Measurements from ENCODE around the gene SH3BGRL2. TPM values are rescaled to one million over a fixed set of nuclear protein-coding genes. Genes with fewer than 3 reads are reported as not detected.
"Not testable (repeated sequence)": the region's sequence is repeated elsewhere in the genome, so short reads cannot be mapped to it uniquely, and the experiment has no call there.

Gene SH3BGRL2
- polyA plus RNA-seq, 1 donor (not counting 4 experiments of a cell fraction or from before 2014, with no cell fraction given) = 3.8 TPM

DNA sequence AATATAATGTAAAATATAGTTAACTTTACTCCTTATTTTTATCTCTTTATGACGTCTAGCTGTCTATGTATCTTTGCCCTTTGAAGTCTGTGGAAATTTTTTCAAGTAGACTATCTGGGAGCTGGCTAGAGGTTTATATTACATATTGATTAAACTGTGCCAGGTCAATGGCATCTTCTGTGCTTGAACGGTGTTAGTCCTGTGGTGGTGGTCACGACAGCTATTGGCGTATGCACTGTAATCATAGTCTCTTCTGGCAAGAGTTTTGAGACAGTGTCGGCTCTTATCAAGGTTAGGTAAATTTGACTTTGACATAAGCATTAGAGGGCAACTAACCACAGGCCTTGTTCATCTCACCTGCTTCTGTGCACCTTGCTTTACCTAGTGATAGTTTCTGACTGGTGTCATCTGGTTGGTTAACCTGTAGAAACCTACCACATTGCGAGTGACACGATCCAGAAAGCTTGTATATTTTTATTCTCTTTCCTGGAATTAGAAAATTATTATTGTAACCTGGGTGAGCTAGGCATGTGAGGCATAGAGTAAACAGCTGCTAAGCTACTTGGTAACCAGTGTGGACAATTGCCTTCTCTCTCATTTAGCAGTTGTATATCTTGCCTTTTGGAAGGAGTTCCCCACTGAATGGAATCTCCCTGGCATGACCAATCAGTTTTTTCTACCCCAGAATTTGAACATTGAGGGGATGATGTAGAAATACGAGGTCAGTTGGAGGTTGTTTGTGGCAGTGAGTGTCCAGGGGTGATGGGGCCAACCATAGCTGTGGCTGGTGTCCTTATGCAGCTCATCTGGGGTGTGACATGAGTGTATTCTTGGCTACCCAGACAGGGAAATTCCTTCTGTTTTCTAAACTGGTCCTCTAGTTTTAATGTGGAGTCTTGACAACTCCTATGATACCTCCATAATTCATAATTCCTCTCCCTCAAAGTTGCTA, 45.9 kb downstream of the SH3BGRL2 start:
- dilution Hi-C loops (cut with MboI; ENCODE audit: extremely low pct_ligation_motif_present, low sequenced_read_pairs) = no loop called here
- no peak for DNase-seq (ENCODE audit: low read depth, low spot score)
- Histone ChIP-seq H3K27ac (ENCODE audit: control insufficient read depth, insufficient read depth, low read length) (no peak overlapping the region), H3K4me3 (ENCODE audit: control insufficient read depth in 2 of 3, extremely low read depth in 1 of 3, insufficient read depth in 2 of 3, low read depth in 1 of 3, low read length in 3 of 3) (no peak overlapping the region), H3K4me2 (ENCODE audit: control insufficient read depth, extremely low read depth, insufficient read depth, low read depth, low read length) (no peak overlapping the region), H4K20me1 (ENCODE audit: control insufficient read depth, extremely low read depth, insufficient read depth, low read length) (no peaks in the 10 kb centered on the region), H2AFZ (ENCODE audit: control insufficient read depth, low read length) (no peak overlapping the region), H3K9me3 (ENCODE audit: control insufficient read depth, low read depth, low read length) (no peaks in the 10 kb centered on the region), H3K36me3 (ENCODE audit: control insufficient read depth in 2 of 2, extremely low read depth in 1 of 2, insufficient read depth in 2 of 2, low read length in 2 of 2) (peaks cover 0 to 2% of the 10 kb centered on the region in 2 experiments), H3K9me1 (ENCODE audit: control insufficient read depth, extremely low read depth, insufficient read depth, low read length) (no peaks in the 10 kb centered on the region), H3K27me3 (ENCODE audit: control insufficient read depth, extremely low read depth, insufficient read depth, low read length) (no peaks in the 10 kb centered on the region), H3K9ac (ENCODE audit: control insufficient read depth, extremely low read depth, insufficient read depth, low read length) (no peak overlapping the region), H3K79me2 (ENCODE audit: control insufficient read depth, insufficient read depth, low read length) (no peaks in the 10 kb centered on the region), H3K4me1 (ENCODE audit: control insufficient read depth, extremely low read depth, insufficient read depth, low read length) (no peaks in the 10 kb centered on the region)
- no peak for FAIRE-seq
- TF ChIP-seq CTCF (optimal IDR thresholded peaks at IDR 0.05 in 1 of 3, IDR thresholded peaks at IDR 0.05 in 1 of 3, conservative IDR thresholded peaks at IDR 0.05 in 1 of 3; ENCODE audit: extremely low read depth in 1 of 3, insufficient read depth in 2 of 3, low read length in 3 of 3) = no peak
- TF ChIP-seq EZH2 (IDR thresholded peaks at IDR 0.05; ENCODE audit: low read length) = no peak

DNA sequence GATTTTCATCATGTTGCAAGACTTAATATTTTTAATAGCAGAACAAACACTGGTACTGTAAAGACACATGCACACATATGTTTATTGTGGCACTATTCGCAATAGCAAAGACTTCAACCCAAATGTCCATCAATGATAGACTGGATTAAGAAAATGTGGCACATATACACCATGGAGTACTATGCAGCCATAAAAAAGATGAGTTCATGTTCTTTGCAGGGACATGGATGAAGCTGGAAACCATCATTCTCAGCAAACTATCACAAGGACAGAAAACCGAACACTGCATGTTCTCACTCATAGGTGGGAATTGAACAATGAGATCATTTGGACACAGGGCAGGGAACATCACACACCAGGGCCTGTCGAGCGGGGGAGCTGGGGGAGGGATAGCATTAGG, 51.6 kb downstream of the SH3BGRL2 start:
- H3K79me2 ChIP-seq (ENCODE audit: control insufficient read depth, insufficient read depth, low read length); H3K4me1 ChIP-seq (ENCODE audit: control insufficient read depth, extremely low read depth, insufficient read depth, low read length); DNase-seq (ENCODE audit: low read depth, low spot score); H3K27me3 ChIP-seq (ENCODE audit: control insufficient read depth, extremely low read depth, insufficient read depth, low read length); H4K20me1 ChIP-seq (ENCODE audit: control insufficient read depth, extremely low read depth, insufficient read depth, low read length); H2AFZ ChIP-seq (ENCODE audit: control insufficient read depth, low read length); H3K9me3 ChIP-seq (ENCODE audit: control insufficient read depth, low read depth, low read length); dilution Hi-C loops (cut with MboI; ENCODE audit: extremely low pct_ligation_motif_present, low sequenced_read_pairs); H3K4me2 ChIP-seq (ENCODE audit: control insufficient read depth, extremely low read depth, insufficient read depth, low read depth, low read length); H3K36me3 ChIP-seq (ENCODE audit: control insufficient read depth in 2 of 2, extremely low read depth in 1 of 2, insufficient read depth in 2 of 2, low read length in 2 of 2); H3K9ac ChIP-seq (ENCODE audit: control insufficient read depth, extremely low read depth, insufficient read depth, low read length); H3K27ac ChIP-seq (ENCODE audit: control insufficient read depth, insufficient read depth, low read length); H3K9me1 ChIP-seq (ENCODE audit: control insufficient read depth, extremely low read depth, insufficient read depth, low read length); H3K4me3 ChIP-seq (ENCODE audit: control insufficient read depth in 2 of 3, extremely low read depth in 1 of 3, insufficient read depth in 2 of 3, low read depth in 1 of 3, low read length in 3 of 3); FAIRE-seq: not testable (repeated sequence)
